Motor neuron (in vitro differentiated cells): Measurements from ENCODE around the gene CCNL1. TPM values are rescaled to one million over a fixed set of nuclear protein-coding genes. Genes with fewer than 3 reads are reported as not detected.
"Not testable (repeated sequence)": the region's sequence is repeated elsewhere in the genome, so short reads cannot be mapped to it uniquely, and the experiment has no call there.

Experiments
- ATAC-seq, 8 experiments: fragments of 200-7000 bp; cut with Tn5 transposase; replicated peaks in 6 of 8; 2 replicates each; pipeline ENCODE4 v1.8.0; 2021; ENCODE audit warnings: mild to moderate bottlenecking in 8 of 8, moderate library complexity in 8 of 8
- H3K27ac ChIP-seq, 2 donors: fragments of 250-450 bp; sonication (Bioruptor Pico); 2 replicates each; pipeline ENCODE4 v1.9.0; 2021; ENCODE audit warnings: antibody characterized with exemption in 2 of 2, mild to moderate bottlenecking in 2 of 2, moderate library complexity in 1 of 2
- H3K4me1 ChIP-seq, 2 donors: fragments of 250-450 bp; sonication (Bioruptor Pico); replicated peaks in 1 of 2; 2 replicates each; pipeline ENCODE4 v1.6.1; 2021; ENCODE audit warnings: antibody characterized with exemption in 2 of 2, mild to moderate bottlenecking in 2 of 2, moderate library complexity in 1 of 2
- H3K4me3 ChIP-seq, 5 donors: fragments of 250-450 bp; sonication (Bioruptor Pico); 2 replicates each; pipeline ENCODE4 v1.9.0; 2021; ENCODE audit warnings: antibody characterized with exemption in 5 of 5, mild to moderate bottlenecking in 5 of 5, moderate library complexity in 4 of 5
- WGBS, 10 experiments: fragments of 450-650 bp; shearing (Covaris generic); methylation state at CpG; one replicate each; pipeline ENCODE4 v1.0.0; 2022; 5-methylcytosine and 5-hydroxymethylcytosine counted together
- in situ Hi-C, 9 experiments: fragments of 400-800 bp; cut with MboI; loops; one replicate each; pipeline ENCODE4 v1.15.0; 2021; ENCODE audit warnings: low sequenced_read_pairs in 9 of 9, low pct_unique_long_range_greater_than_20kb in 2 of 9; ENCODE audit not compliant: unreplicated experiment in 9 of 9
- total RNA-seq, 8 experiments: library from RNA; unstranded; fragments of 300-600 nt; gene quantifications; 2 replicates each; pipeline versions ENCODE4 v1.2.3 to v1.2.4, GENCODE V29; 2022

Gene CCNL1
- total RNA-seq, 8 experiments from 2014 or later, result 77.6 to 232 (median 114) TPM

GRCh38 chr3:157113832-157114505 is 46.0 kb downstream of the CCNL1 start:
- WGBS, 10 experiments, result 88 to 100% (median 97%) methylated on average over 1 to 3 of the region's 3 CpGs; no CpG with 5 or more reads in 4 of the 10 experiments
- H3K27ac ChIP-seq, result no peak overlapping the region
- peaks cover 16 to 22% of the 10 kb centered on the region in 2 donors for H3K4me1 ChIP-seq
- ATAC-seq, result no peak
- in situ Hi-C loops, result no loop called here
- H3K4me3 ChIP-seq, result no peak overlapping the region

- H3K27ac ChIP-seq, result no peak overlapping the region
- no peak for ATAC-seq
- H3K4me3 ChIP-seq, result no peak overlapping the region
- H3K4me1 ChIP-seq, result peaks cover 24 to 31% of the 10 kb centered on the region in 2 donors
- WGBS, 10 experiments, result 60 to 100% (median 85%) methylated on average over 1 to 3 of the region's 4 CpGs; no CpG with 5 or more reads in 4 of the 10 experiments
- in situ Hi-C loops, result no loop called here
Measured at GRCh38 chr3:157112536-157112935, 47.4 kb downstream of the CCNL1 start.

GRCh38 chr3:157111518-157111917 is 48.4 kb downstream of the CCNL1 start:
- Histone ChIP-seq H3K27ac (no peak overlapping the region), H3K4me1 (peaks cover 26 to 33% of the 10 kb centered on the region in 2 donors), H3K4me3 (no peak overlapping the region)
- ATAC-seq, result peak in 3 of 8 experiments; percentile 93 to 97 (median 97)
- 0 to 100% (median 70%) methylated on average over 1 to 2 of the region's 2 CpGs; no CpG with 5 or more reads in 6 of the 10 experiments for WGBS, 10 experiments
- in situ Hi-C loops, result no loop called here

GRCh38 chr3:157110761-157111278 is 49.1 kb downstream of the CCNL1 start:
- in situ Hi-C loops, result no loop called here
- Histone ChIP-seq H3K27ac (no peak overlapping the region), H3K4me3 (no peak overlapping the region), H3K4me1 (peaks cover 29 to 34% of the 10 kb centered on the region in 2 donors)
- WGBS, 10 experiments, result 0 to 64% (median 50%) methylated on average over 1 to 5 of the region's 6 CpGs; no CpG with 5 or more reads in 4 of the 10 experiments
- ATAC-seq, result peak; percentile 12 to 80 (median 48)

- no peak for ATAC-seq
- in situ Hi-C loops, result no loop called here
- Histone ChIP-seq H3K4me3 (no peak overlapping the region), H3K27ac (no peak overlapping the region), H3K4me1 (peaks cover 34 to 42% of the 10 kb centered on the region in 2 donors)
- WGBS, 10 experiments, result 63 to 100% (median 93%) methylated on average over 1 to 3 of the region's 7 CpGs; no CpG with 5 or more reads in 2 of the 10 experiments
Measured at GRCh38 chr3:157109267-157110141, 50.4 kb downstream of the CCNL1 start.

- H3K4me3 ChIP-seq, result no peak overlapping the region
- WGBS, 10 experiments, result 9 to 67% (median 46%) methylated on average over 1 to 5 of the region's 5 CpGs; no CpG with 5 or more reads in 2 of the 10 experiments
- ATAC-seq, result peak in 3 of 8 experiments; percentile 9 to 52 (median 13)
- in situ Hi-C loops, result no loop called here
- H3K27ac ChIP-seq, result no peak overlapping the region
- peaks cover 34 to 42% of the 10 kb centered on the region in 2 donors for H3K4me1 ChIP-seq
Measured at GRCh38 chr3:157107644-157108133, 52.3 kb downstream of the CCNL1 start.

GRCh38 chr3:157107037-157107436 is 52.9 kb downstream of the CCNL1 start:
- ATAC-seq, result no peak
- Histone ChIP-seq H3K27ac (no peak overlapping the region), H3K4me3 (no peak overlapping the region), H3K4me1 (peaks cover 34 to 42% of the 10 kb centered on the region in 2 donors)
- 0 to 86% (median 20%) methylated on average over 1 to 2 of the region's 2 CpGs; no CpG with 5 or more reads in 5 of the 10 experiments for WGBS, 10 experiments
- in situ Hi-C loops, result no loop called here

- no peak overlapping the region for H3K4me3 ChIP-seq
- in situ Hi-C loops, result no loop called here
- WGBS, 10 experiments, result 7 to 100% (median 57%) methylated on average over 1 to 5 of the region's 7 CpGs; no CpG with 5 or more reads in 1 of the 10 experiments
- peaks cover 31 to 38% of the 10 kb centered on the region in 2 donors for H3K4me1 ChIP-seq
- no peak overlapping the region for H3K27ac ChIP-seq
- peak in 6 of 8 experiments; percentile 69 to 89 (median 86) for ATAC-seq
Measured at GRCh38 chr3:157104928-157105652, 54.9 kb downstream of the CCNL1 start.

- ATAC-seq, result no peak
- Histone ChIP-seq H3K4me1 (peaks cover 29 to 33% of the 10 kb centered on the region in 2 donors), H3K27ac (no peak overlapping the region), H3K4me3 (no peak overlapping the region)
- WGBS, 10 experiments, result 0 to 75% (median 44%) methylated on average over 1 to 4 of the region's 4 CpGs; no CpG with 5 or more reads in 2 of the 10 experiments
- in situ Hi-C loops, result no loop called here
Measured at GRCh38 chr3:157104521-157104920, 55.4 kb downstream of the CCNL1 start.

GRCh38 chr3:157103860-157104259 is 56.1 kb downstream of the CCNL1 start:
- WGBS, 10 experiments, result 43 to 100% (median 60%) methylated on average over 1 to 2 of the region's 2 CpGs; no CpG with 5 or more reads in 7 of the 10 experiments
- H3K27ac ChIP-seq, result no peak overlapping the region

GRCh38 chr3:157103280-157103679 is 56.7 kb downstream of the CCNL1 start:
- Histone ChIP-seq H3K4me1 (peaks cover 27 to 29% of the 10 kb centered on the region in 2 donors), H3K27ac (no peak overlapping the region), H3K4me3 (no peak overlapping the region)
- 31 to 100% (median 82%) methylated on average over 1 to 2 of the region's 2 CpGs; no CpG with 5 or more reads in 2 of the 10 experiments for WGBS, 10 experiments
- in situ Hi-C loops, result no loop called here
- ATAC-seq, result no peak

More at GRCh38 chr3:157103860-157104259, 56.1 kb downstream of the CCNL1 start:
- Histone ChIP-seq H3K4me1 (peaks cover 29 to 33% of the 10 kb centered on the region in 2 donors), H3K4me3 (no peak overlapping the region)
- no peak for ATAC-seq
- in situ Hi-C loops, result no loop called here

- ATAC-seq, in situ Hi-C loops, H3K27ac ChIP-seq, H3K4me3 ChIP-seq: not testable (repeated sequence)
- WGBS, 10 experiments, result 100% methylated on average over 1 of the region's 1 CpG; no CpG with 5 or more reads in 7 of the 10 experiments
- H3K4me1 ChIP-seq, result peaks cover 21 to 22% of the 10 kb centered on the region in 2 donors
Measured at GRCh38 chr3:157102595-157102994, 57.4 kb downstream of the CCNL1 start.
